Kidney (tissue), 14 donors: ENCODE measurements around the gene LENEP. TPM values are rescaled to one million over a fixed set of nuclear protein-coding genes. Genes with fewer than 3 reads are reported as not detected.

ENCODE experiments used
- DNase-seq, 5 donors: peaks; one replicate each; pipeline ENCODE4 v3.0.0-alpha.2; 2013 to 2020
- FAIRE-seq: peaks from 2 replicates; lab custom pipeline; 2012; peaks lifted over from hg19 to GRCh38; lab: Jason Lieb, UNC
- H3K27ac ChIP-seq, 2 donors: one replicate each; pipeline ENCODE4 v1.7.0; 2013; ENCODE audit warnings: low read depth in 2 of 2, low read length in 2 of 2, inconsistent platforms in 1 of 2
- H3K27me3 ChIP-seq: one replicate; pipeline ENCODE4 v1.7.1; 2013; ENCODE audit warnings: low read length, inconsistent platforms; ENCODE audit not compliant: control insufficient read depth, insufficient read depth
- H3K36me3 ChIP-seq, 3 donors: one replicate each; pipeline versions ENCODE4 v1.7.0 to v1.7.1; 2013; ENCODE audit warnings: low read length in 3 of 3, control low read depth in 1 of 3, inconsistent platforms in 1 of 3; ENCODE audit not compliant: insufficient read depth in 3 of 3, control insufficient read depth in 2 of 3
- H3K4me1 ChIP-seq, 3 donors: one replicate each; pipeline versions ENCODE4 v1.7.0 to v1.7.1; 2013; ENCODE audit warnings: low read length in 3 of 3, inconsistent platforms in 1 of 3, low read depth in 1 of 3; ENCODE audit not compliant: control insufficient read depth in 2 of 3, insufficient read depth in 2 of 3
- H3K4me3 ChIP-seq, 3 donors: one replicate each; pipeline versions ENCODE4 v1.7.0 to v1.8.1; 2013; ENCODE audit warnings: low read length in 3 of 3, control low read depth in 1 of 3, inconsistent platforms in 1 of 3
- H3K9ac ChIP-seq, 3 donors: one replicate each; pipeline versions ENCODE4 v1.7.0 to v1.7.1; 2013; ENCODE audit warnings: low read length in 3 of 3, control low read depth in 1 of 3, inconsistent platforms in 1 of 3
- H3K9me3 ChIP-seq, 3 donors: one replicate each; pipeline versions ENCODE4 v1.7.0 to v1.7.1; 2013; ENCODE audit warnings: low read length in 3 of 3, control low read depth in 1 of 3, inconsistent platforms in 1 of 3; ENCODE audit not compliant: control insufficient read depth in 2 of 3, insufficient read depth in 1 of 3
- intact Hi-C: fragments of 100-400 bp; cut with DNase I; formaldehyde crosslinking; loops from one replicate; pipeline ENCODE4 v1.11.1; 2022
- microRNA-seq: library from miRNA; unstranded; fragments of <30 nt; microRNA quantifications from one replicate; pipeline ENCODE4 v1.2.0, GENCODE V29; 2020
- polyA plus RNA-seq: library from polyadenylated mRNA; stranded (reverse); fragments of 350-450 nt; fragmentation: Illumina TruSeq; extraction: RNeasy Lipid Tissue Mini Kit (QIAGEN cat#74804); gene quantifications from one replicate; pipeline ENCODE4 v1.2.3, GENCODE V29; 2014; ENCODE audit warnings: low read depth, low replicate concordance; ENCODE audit not compliant: insufficient read depth
- total RNA-seq: library from RNA; stranded (reverse); fragmentation: NEBNext Ultra II Directional; extraction: Animal tissue kit (Norgen Biotek cat#: 25700); gene quantifications from one replicate; pipeline ENCODE4 v1.2.1, GENCODE V29; 2021
- TF ChIP-seq, protein P1 (sequence below): IDR thresholded peaks from 3 replicates; pipeline ENCODE4 v1.5.1; 2012; ENCODE audit warnings: mild to moderate bottlenecking, moderate library complexity, borderline replicate concordance; ENCODE audit not compliant: insufficient read depth; ENCODE audit errors: extremely low read depth
- donor health status: control.
- donor health status: control.
- donor health status: control.
- donor health status: control.
- donor health status: control.
- donor health status: DM: yes; HTN: yes; CAD: no.
- donor health status: Normal renal cell carcinoma (clear cell type).

The LENEP gene
- total and polyA plus RNA-seq, 2 donors from 2014 or later, result not detected

DNA sequence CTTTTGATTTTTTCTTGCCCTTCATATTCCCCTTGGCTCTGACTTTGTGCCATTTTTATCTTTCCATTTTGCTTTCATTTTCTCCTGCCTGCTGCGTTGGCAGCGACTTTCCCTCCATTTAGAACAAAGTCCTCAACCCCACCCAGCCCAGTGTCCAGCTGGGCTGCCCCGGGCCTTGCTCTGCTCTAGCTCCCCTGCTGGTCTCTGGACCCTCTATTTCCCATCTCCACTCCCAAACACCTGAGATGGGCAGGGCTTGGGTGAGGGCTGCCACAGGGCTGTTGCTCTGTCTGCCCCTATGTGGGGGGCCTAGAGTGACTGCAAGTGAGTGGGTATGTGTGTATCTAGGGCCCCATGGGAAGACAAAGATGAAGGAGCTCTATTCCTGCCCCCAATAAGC is 50.4 kb downstream of the LENEP start:
- Histone ChIP-seq H3K9me3 (no peaks in the 10 kb centered on the region), H3K9ac (no peak overlapping the region), H3K4me3 (no peak overlapping the region), H3K27me3 (no peaks in the 10 kb centered on the region), H3K4me1 (peaks cover 0 to 5% (median 0%) of the 10 kb centered on the region in 3 donors), H3K27ac (no peak overlapping the region), H3K36me3 (no peaks in the 10 kb centered on the region)
- TF ChIP-seq, protein P1, sequence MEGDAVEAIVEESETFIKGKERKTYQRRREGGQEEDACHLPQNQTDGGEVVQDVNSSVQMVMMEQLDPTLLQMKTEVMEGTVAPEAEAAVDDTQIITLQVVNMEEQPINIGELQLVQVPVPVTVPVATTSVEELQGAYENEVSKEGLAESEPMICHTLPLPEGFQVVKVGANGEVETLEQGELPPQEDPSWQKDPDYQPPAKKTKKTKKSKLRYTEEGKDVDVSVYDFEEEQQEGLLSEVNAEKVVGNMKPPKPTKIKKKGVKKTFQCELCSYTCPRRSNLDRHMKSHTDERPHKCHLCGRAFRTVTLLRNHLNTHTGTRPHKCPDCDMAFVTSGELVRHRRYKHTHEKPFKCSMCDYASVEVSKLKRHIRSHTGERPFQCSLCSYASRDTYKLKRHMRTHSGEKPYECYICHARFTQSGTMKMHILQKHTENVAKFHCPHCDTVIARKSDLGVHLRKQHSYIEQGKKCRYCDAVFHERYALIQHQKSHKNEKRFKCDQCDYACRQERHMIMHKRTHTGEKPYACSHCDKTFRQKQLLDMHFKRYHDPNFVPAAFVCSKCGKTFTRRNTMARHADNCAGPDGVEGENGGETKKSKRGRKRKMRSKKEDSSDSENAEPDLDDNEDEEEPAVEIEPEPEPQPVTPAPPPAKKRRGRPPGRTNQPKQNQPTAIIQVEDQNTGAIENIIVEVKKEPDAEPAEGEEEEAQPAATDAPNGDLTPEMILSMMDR, result no peak
- intact Hi-C loops, result no loop called here
- no peak for FAIRE-seq
- no peak for DNase-seq

Small RNAs within 50 kb of the gene (microRNA-seq; reads per million reads assigned to microRNA genes)
- gene MIR4258, result not detected

Other genes with a start within 250 kb of the LENEP start
- 5.6 TPM for gene KCNN3, start 123.3 kb upstream of the LENEP start, total RNA-seq
- gene KCNN3, start 123.3 kb upstream of the LENEP start, polyA plus RNA-seq, result 2.6 TPM
- gene PMVK, start 56.9 kb upstream of the LENEP start, total RNA-seq, result 42.0 TPM
- gene PMVK, start 56.9 kb upstream of the LENEP start, polyA plus RNA-seq, result 132 TPM
- 83.9 TPM for gene PBXIP1, start 37.5 kb upstream of the LENEP start, total RNA-seq
- 115 TPM for gene PBXIP1, start 37.5 kb upstream of the LENEP start, polyA plus RNA-seq
- 32.8 TPM for gene PYGO2, start 31.8 kb upstream of the LENEP start, total RNA-seq
- gene PYGO2, start 31.8 kb upstream of the LENEP start, polyA plus RNA-seq, result 26.9 TPM
- 153 TPM for gene SHC1, start 22.8 kb upstream of the LENEP start, total RNA-seq
- 43.8 TPM for gene SHC1, start 22.8 kb upstream of the LENEP start, polyA plus RNA-seq
- gene CKS1B, start 18.9 kb upstream of the LENEP start, total RNA-seq, result 23.1 TPM
- 43.1 TPM for gene CKS1B, start 18.9 kb upstream of the LENEP start, polyA plus RNA-seq
- gene FLAD1, start 10.2 kb upstream of the LENEP start, total RNA-seq, result 34.1 TPM
- 37.9 TPM for gene FLAD1, start 10.2 kb upstream of the LENEP start, polyA plus RNA-seq
- 68.7 TPM for gene ZBTB7B, start 9.2 kb downstream of the LENEP start, total RNA-seq
- 20.1 TPM for gene ZBTB7B, start 9.2 kb downstream of the LENEP start, polyA plus RNA-seq
- 1.4 TPM for gene DCST2, start 40.2 kb downstream of the LENEP start, total RNA-seq
- gene DCST2, start 40.2 kb downstream of the LENEP start, polyA plus RNA-seq, result 0.43 TPM
- not detected for gene DCST1, start 40.2 kb downstream of the LENEP start, total RNA-seq
- gene DCST1, start 40.2 kb downstream of the LENEP start, polyA plus RNA-seq, result not detected
- 152 TPM for gene ADAM15, start 57.7 kb downstream of the LENEP start, total RNA-seq
- 68.4 TPM for gene ADAM15, start 57.7 kb downstream of the LENEP start, polyA plus RNA-seq
- 7.6 TPM for gene EFNA4, start 70.2 kb downstream of the LENEP start, total RNA-seq
- gene EFNA4, start 70.2 kb downstream of the LENEP start, polyA plus RNA-seq, result 11.8 TPM
- 1.7 TPM for gene EFNA3, start 85.3 kb downstream of the LENEP start, total RNA-seq
- gene EFNA3, start 85.3 kb downstream of the LENEP start, polyA plus RNA-seq, result 1.2 TPM
- 133 TPM for gene EFNA1, start 134.3 kb downstream of the LENEP start, total RNA-seq
- gene EFNA1, start 134.3 kb downstream of the LENEP start, polyA plus RNA-seq, result 61.1 TPM
- 34.8 TPM for gene SLC50A1, start 142.3 kb downstream of the LENEP start, total RNA-seq
- gene SLC50A1, start 142.3 kb downstream of the LENEP start, polyA plus RNA-seq, result 61.8 TPM
- gene DPM3, start 146.9 kb downstream of the LENEP start, total RNA-seq, result 84.4 TPM
- 237 TPM for gene DPM3, start 146.9 kb downstream of the LENEP start, polyA plus RNA-seq
- 198 TPM for gene KRTCAP2, start 179.7 kb downstream of the LENEP start, total RNA-seq
- gene KRTCAP2, start 179.7 kb downstream of the LENEP start, polyA plus RNA-seq, result 351 TPM
- 2.1 TPM for gene TRIM46, start 180.3 kb downstream of the LENEP start, total RNA-seq
- gene TRIM46, start 180.3 kb downstream of the LENEP start, polyA plus RNA-seq, result 0.28 TPM
- 33.0 TPM for gene THBS3, start 214.3 kb downstream of the LENEP start, total RNA-seq
- 21.4 TPM for gene THBS3, start 214.3 kb downstream of the LENEP start, polyA plus RNA-seq
- 38.8 TPM for gene MTX1, start 215.1 kb downstream of the LENEP start, total RNA-seq
- 86.9 TPM for gene MTX1, start 215.1 kb downstream of the LENEP start, polyA plus RNA-seq